Embryonic facial prominence (tissue), 1 donor: Measurements from ENCODE around the gene CRYBA2.

Experiments used
- DNase-seq: peaks from one replicate; pipeline ENCODE4 v3.0.0-alpha.2; 2016; ENCODE audit errors: extremely low spot score

Gene CRYBA2

GRCh38 chr2:218982586-218983262 is 10.5 kb downstream of the CRYBA2 start:
- no peak for DNase-seq

GRCh38 chr2:218981881-218982585 is 11.2 kb downstream of the CRYBA2 start:
- DNase-seq = no peak

- no peak for DNase-seq
Observed at GRCh38 chr2:218981390-218981880, 11.8 kb downstream of the CRYBA2 start.

GRCh38 chr2:218980735-218981389 is 12.4 kb downstream of the CRYBA2 start:
- no peak for DNase-seq

- peak; percentile 36 for DNase-seq
Observed at GRCh38 chr2:218979846-218980734, 13.1 kb downstream of the CRYBA2 start.

GRCh38 chr2:218975060-218975777 is 18.0 kb downstream of the CRYBA2 start:
- DNase-seq = no peak

- DNase-seq = no peak
Observed at GRCh38 chr2:218970894-218971293, 22.3 kb downstream of the CRYBA2 start.

GRCh38 chr2:218964041-218964771 is 29.0 kb downstream of the CRYBA2 start:
- DNase-seq = no peak

- DNase-seq = no peak
Observed at GRCh38 chr2:218963601-218964000, 29.6 kb downstream of the CRYBA2 start.

- DNase-seq = no peak
Observed at GRCh38 chr2:218962859-218963492, 30.2 kb downstream of the CRYBA2 start.

GRCh38 chr2:218961651-218962570 is 31.3 kb downstream of the CRYBA2 start:
- no peak for DNase-seq

GRCh38 chr2:218961229-218961628 is 32.0 kb downstream of the CRYBA2 start:
- no peak for DNase-seq

- no peak for DNase-seq
Observed at GRCh38 chr2:218960309-218961165, 32.7 kb downstream of the CRYBA2 start.

GRCh38 chr2:218959761-218960308 is 33.4 kb downstream of the CRYBA2 start:
- no peak for DNase-seq

GRCh38 chr2:218959141-218959731 is 34.0 kb downstream of the CRYBA2 start, which contains the start of gene CDK5R2:
TSS of gene CDK5R2 (plus strand) at chr2:218959666. CDS start at chr2:218959821, 155 bp downstream.
- DNase-seq = peak; percentile 74

- no peak for DNase-seq
Observed at GRCh38 chr2:218958276-218958675, 34.9 kb downstream of the CRYBA2 start.

- no peak for DNase-seq
Observed at GRCh38 chr2:218957671-218958070, 35.6 kb downstream of the CRYBA2 start.
